GM06990 (cell line): ENCODE measurements around the gene ST8SIA6.

Experiments used
- DNase-seq: peaks from one replicate; pipeline ENCODE4 v3.0.0-alpha.2; 2011; ENCODE audit not compliant: insufficient read length; ENCODE audit errors: extremely low read depth
- H3K27me3 ChIP-seq: replicated peaks from 2 replicates; pipeline ENCODE4 v1.6.0; 2011; ENCODE audit warnings: low read length; ENCODE audit not compliant: control insufficient read depth, insufficient read depth
- H3K36me3 ChIP-seq: 2 replicates; pipeline ENCODE4 v1.5.1; 2011; ENCODE audit warnings: low read length; ENCODE audit not compliant: control insufficient read depth, insufficient read depth
- H3K4me3 ChIP-seq: replicated peaks from 2 replicates; pipeline ENCODE4 v1.5.1; 2011; ENCODE audit warnings: low read depth, mild to moderate bottlenecking, control low read depth, low read length
- TF ChIP-seq, protein P1 (sequence below): IDR thresholded peaks from 2 replicates; pipeline ENCODE4 v1.5.1; 2011; ENCODE audit warnings: low read length, control low read depth, mild to moderate bottlenecking, inconsistent platforms; ENCODE audit not compliant: insufficient read depth, poor library complexity, severe bottlenecking

The ST8SIA6 gene

DNA sequence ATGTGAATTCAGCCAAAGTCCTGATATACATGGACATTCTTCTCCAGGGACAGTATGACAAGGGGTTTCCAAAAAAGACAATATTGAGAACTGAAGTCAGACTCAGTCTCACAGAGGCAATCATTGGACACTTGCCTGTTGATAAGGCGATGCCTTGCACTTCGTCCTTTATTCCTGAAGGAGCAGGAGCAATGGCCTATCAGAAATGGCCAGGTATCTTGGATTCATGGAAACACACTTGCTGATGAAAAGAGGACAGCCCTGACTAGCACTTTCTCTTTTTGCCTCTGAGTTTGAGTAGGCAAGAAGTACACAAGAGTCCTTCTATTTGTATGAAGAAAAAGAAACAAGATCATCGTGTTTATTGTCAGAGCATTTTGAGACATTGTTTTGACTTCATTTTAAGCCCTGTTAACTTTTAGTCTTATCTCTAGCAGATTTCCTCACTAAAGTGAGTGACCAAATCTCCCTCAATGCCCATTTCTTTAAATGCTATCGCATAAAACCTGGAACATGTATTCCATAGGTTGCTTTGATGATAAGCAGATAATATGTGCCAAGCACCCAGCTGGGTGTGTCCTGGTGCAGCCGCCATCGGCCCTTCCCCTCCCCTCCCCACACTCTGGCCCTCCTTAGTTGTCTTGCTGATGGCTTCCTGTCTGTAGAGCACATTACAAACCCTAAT is 26.6 kb downstream of the ST8SIA6 start:
- TF ChIP-seq, protein P1, sequence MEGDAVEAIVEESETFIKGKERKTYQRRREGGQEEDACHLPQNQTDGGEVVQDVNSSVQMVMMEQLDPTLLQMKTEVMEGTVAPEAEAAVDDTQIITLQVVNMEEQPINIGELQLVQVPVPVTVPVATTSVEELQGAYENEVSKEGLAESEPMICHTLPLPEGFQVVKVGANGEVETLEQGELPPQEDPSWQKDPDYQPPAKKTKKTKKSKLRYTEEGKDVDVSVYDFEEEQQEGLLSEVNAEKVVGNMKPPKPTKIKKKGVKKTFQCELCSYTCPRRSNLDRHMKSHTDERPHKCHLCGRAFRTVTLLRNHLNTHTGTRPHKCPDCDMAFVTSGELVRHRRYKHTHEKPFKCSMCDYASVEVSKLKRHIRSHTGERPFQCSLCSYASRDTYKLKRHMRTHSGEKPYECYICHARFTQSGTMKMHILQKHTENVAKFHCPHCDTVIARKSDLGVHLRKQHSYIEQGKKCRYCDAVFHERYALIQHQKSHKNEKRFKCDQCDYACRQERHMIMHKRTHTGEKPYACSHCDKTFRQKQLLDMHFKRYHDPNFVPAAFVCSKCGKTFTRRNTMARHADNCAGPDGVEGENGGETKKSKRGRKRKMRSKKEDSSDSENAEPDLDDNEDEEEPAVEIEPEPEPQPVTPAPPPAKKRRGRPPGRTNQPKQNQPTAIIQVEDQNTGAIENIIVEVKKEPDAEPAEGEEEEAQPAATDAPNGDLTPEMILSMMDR = no peak
- Histone ChIP-seq H3K36me3 (no peaks in the 10 kb centered on the region), H3K27me3 (no peaks in the 10 kb centered on the region), H3K4me3 (no peak overlapping the region)
- DNase-seq = no peak

DNA sequence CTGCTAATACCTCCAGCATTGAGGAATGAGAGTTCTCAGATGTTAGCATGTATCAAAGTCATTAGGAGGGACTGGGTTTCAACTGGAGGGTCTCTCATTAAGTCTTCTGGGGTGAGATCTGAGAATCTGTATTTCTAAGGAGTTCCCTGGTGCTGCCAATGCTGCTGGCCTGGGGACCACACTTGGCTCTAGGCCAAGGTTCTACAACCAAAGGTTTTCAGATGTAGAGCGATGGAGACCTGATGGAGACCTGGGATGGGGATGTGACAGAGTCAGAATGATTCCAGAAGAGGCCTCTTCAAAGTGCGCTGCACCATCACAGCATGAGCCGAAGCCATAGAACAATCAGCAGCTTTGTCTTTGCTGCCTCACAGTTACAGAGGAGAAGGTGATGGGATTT is 27.2 kb downstream of the ST8SIA6 start:
- Histone ChIP-seq H3K27me3 (no peaks in the 10 kb centered on the region), H3K4me3 (no peak overlapping the region), H3K36me3 (no peaks in the 10 kb centered on the region)
- DNase-seq = no peak
- TF ChIP-seq, protein P1 = no peak

DNA sequence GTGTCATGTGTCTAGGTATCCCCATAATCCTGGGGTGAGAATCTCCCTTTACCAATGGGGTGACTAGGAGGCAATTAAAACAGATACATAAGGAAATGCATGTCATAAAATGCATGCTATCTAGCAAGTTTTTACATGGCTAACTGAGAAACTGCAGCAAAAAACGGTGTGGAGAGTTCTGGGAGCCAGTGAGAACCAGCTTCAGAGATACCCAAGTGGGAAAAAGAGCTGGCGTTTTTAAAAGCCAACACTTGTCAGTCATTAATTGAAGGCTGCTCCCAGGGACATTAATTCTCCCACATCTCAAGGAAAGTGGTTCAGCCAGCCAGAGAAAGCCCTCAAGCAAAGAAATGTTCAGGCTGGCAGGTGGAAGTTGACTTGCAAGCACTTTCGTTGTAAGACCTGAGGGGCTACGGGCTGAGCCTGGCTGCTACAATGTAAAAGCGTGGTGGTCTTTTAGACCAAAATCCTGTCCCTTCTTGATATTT is 28.1 kb downstream of the ST8SIA6 start:
- Histone ChIP-seq H3K36me3 (no peaks in the 10 kb centered on the region), H3K27me3 (no peaks in the 10 kb centered on the region), H3K4me3 (no peak overlapping the region)
- TF ChIP-seq, protein P1 = no peak
- DNase-seq = no peak

DNA sequence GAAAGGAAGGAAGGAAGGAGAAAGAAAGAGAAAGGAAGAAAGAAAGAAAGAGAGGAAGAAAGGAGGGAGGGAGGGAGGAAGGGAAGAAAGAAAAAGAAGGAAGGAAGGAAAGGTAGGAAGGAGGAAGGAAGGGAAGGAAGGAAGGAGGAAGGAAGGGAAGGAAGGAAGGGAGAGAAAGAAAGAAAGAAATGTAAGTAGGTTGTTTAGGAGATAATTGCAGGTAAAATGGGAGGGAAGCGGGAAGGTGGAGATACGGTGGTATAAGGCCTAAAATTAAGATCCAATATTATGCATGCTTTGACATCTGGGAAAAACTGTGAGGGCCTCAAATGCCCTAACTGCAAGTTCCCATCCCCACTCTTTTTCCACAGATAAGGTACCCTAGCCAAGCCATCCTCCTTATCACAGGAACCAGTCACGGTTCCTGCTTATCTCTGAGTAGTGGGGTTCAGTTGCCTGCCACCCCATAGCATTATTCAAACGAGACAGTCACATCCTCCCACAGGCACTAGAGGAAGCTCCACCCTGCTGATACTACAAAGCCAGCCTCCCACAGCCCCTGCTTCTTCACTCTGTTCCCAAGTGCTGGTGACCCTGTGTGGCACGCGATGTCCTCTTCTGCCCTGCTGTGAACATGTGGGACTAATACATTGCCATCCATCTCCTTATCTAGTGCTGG is 28.7 kb downstream of the ST8SIA6 start:
- no peaks in the 10 kb centered on the region for H3K27me3 ChIP-seq

DNA sequence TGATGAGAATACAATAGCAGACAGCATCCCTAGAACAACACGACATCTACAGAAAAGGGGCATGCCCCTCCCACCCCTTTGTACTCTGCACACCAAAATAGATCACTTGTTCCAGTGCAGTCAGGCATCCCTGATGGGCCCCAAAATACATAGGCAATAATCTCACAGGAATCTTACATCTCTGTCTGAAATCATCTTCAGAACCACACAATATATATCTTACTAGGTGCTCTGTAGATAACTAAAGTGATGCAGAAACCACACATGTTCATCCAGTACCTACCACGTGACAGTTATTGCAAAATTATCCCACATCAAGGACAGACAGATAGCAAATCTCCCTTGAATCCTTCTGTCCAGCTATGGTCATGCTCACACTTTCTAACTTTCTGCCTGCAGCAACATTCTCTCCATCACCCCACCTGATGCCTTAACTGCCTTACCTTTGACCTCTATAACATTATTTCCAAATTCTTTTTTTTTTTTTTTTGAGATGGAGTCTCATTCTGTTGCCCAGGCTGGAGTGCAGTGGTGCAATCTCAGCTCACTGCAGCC is 30.7 kb downstream of the ST8SIA6 start:
- Histone ChIP-seq H3K27me3 (no peaks in the 10 kb centered on the region), H3K36me3 (no peaks in the 10 kb centered on the region), H3K4me3 (no peak overlapping the region)
- no peak for DNase-seq
- TF ChIP-seq, protein P1 = no peak

More for the DNA sequence above, 28.7 kb downstream of the ST8SIA6 start:
- TF ChIP-seq, protein P1 = no peak
- no peak for DNase-seq
- H3K36me3 ChIP-seq = no peaks in the 10 kb centered on the region
- H3K4me3 ChIP-seq = no peak overlapping the region
